Left lung (tissue), 10 donors: ENCODE data around the gene DOCK3. TPM values are rescaled to one million over a fixed set of nuclear protein-coding genes. Genes with fewer than 3 reads are reported as not detected.

Source experiments
- ATAC-seq: fragments of 200-7000 bp; cut with Tn5 transposase; one replicate; pipeline ENCODE4 v1.9.1; 2020; ENCODE audit warnings: moderate library complexity
- DNase-seq, 4 donors: peaks; one replicate each; pipeline ENCODE4 v3.0.0-alpha.2; 2013 to 2020
- H3K27ac ChIP-seq, 2 donors: fragments of 200-600 bp; sonication (generic) in 1 of 2; one replicate each; pipeline versions ENCODE4 v1.5.0 to v1.8.0; 2020 to 2021
- H3K27me3 ChIP-seq, 2 donors: fragments of 200-600 bp; sonication (generic) in 1 of 2; one replicate each; pipeline versions ENCODE4 v1.5.0 to v1.8.0; 2020 to 2021
- H3K36me3 ChIP-seq, 2 donors: fragments of 200-600 bp; sonication (generic) in 1 of 2; one replicate each; pipeline versions ENCODE4 v1.5.0 to v1.8.0; 2020 to 2021
- H3K4me1 ChIP-seq, 2 donors: fragments of 200-600 bp; one replicate each; pipeline ENCODE4 v1.8.0; 2021
- H3K4me3 ChIP-seq, 2 donors: fragments of 200-600 bp; sonication (generic) in 1 of 2; one replicate each; pipeline versions ENCODE4 v1.5.0 to v1.8.0; 2020 to 2021; ENCODE audit warnings: mild to moderate bottlenecking in 1 of 2
- H3K9me3 ChIP-seq, 2 donors: fragments of 200-600 bp; sonication (generic) in 1 of 2; one replicate each; pipeline versions ENCODE4 v1.5.0 to v1.8.0; 2020 to 2021
- intact Hi-C, 2 donors: fragments of 100-400 bp; cut with DNase I; formaldehyde crosslinking; loops; one replicate each; pipeline versions ENCODE4 v1.11.2 to v1.14.2; 2022
- polyA plus RNA-seq, 6 donors: library from polyadenylated mRNA; unstranded; fragments of 120-200 nt; gene quantifications; one replicate each; pipeline ENCODE4 v1.2.1, GENCODE V29; 2013; ENCODE audit not compliant: insufficient read length in 6 of 6
- total RNA-seq, 2 donors: library from RNA; stranded (reverse); fragmentation: NEBNext Ultra II Directional; extraction: Animal tissue kit (Norgen Biotek cat#: 25700); gene quantifications; one replicate each; pipeline ENCODE4 v1.2.1, GENCODE V29; 2021
- TF ChIP-seq, protein P1 (sequence below), 2 donors: fragments of 200-600 bp; sonication (generic) in 1 of 2; IDR thresholded peaks; one replicate each; pipeline versions ENCODE4 v1.5.0 to v1.8.0; 2021; ENCODE audit warnings: antibody characterized with exemption in 2 of 2
- donor health status: DM: no; HTN: yes; CAD: no.
- donor health status: DM: no; HTN: no; CAD: no.

DOCK3 gene
- total and polyA plus RNA-seq, 8 donors: 0.34 to 2.2 (median 1.8) TPM

DNA sequence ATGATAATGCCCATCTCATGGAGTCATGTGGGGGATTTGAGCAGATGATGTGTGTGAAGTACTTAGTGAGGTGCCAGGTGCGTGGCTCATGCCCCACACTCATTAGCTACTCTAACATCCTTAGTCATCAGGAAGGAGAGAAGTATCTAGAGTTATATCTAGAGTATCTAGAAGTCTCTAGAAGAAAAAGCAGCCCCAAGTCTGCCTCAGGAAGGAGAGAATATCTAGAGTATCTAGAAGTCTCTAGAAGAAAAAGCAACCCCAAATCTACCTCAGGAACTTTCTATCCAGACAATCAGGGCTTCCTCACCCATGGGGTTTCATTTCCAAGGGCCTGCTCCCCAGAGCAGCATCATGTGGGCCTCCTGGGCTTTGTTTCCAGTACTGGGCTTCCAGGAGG, 24.7 kb upstream of the DOCK3 start:
- Histone ChIP-seq H3K9me3 (no peaks in the 10 kb centered on the region), H3K27me3 (no peaks in the 10 kb centered on the region), H3K4me1 (no peaks in the 10 kb centered on the region), H3K36me3 (peaks cover 0 to 56% of the 10 kb centered on the region in 2 donors), H3K4me3 (no peak overlapping the region), H3K27ac (no peak overlapping the region)
- DNase-seq (no peak), ATAC-seq (no peak)
- intact Hi-C loops: no loop called here
- TF ChIP-seq, protein P1, sequence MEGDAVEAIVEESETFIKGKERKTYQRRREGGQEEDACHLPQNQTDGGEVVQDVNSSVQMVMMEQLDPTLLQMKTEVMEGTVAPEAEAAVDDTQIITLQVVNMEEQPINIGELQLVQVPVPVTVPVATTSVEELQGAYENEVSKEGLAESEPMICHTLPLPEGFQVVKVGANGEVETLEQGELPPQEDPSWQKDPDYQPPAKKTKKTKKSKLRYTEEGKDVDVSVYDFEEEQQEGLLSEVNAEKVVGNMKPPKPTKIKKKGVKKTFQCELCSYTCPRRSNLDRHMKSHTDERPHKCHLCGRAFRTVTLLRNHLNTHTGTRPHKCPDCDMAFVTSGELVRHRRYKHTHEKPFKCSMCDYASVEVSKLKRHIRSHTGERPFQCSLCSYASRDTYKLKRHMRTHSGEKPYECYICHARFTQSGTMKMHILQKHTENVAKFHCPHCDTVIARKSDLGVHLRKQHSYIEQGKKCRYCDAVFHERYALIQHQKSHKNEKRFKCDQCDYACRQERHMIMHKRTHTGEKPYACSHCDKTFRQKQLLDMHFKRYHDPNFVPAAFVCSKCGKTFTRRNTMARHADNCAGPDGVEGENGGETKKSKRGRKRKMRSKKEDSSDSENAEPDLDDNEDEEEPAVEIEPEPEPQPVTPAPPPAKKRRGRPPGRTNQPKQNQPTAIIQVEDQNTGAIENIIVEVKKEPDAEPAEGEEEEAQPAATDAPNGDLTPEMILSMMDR (IDR thresholded peaks at IDR 0.05): no peak

DNA sequence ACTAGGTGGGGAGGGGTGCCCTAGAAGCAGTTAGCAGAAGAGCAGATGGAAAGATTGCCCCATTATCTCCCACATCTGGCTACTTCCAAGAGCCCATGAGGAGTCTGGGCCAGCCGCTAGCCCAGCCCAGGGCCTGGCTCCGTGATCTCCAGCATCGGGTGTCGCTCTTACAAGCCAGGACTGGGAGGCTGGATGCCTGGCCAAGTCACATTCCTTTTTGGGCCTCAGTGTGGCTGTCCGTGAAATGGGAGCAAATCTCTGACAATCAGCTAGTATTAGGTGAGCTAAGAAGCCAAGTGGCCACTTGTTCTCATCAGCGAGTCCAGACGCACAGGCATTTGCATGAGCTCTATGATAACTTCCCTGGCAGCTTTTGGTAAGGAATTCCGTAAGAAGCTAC, 23.3 kb upstream of the DOCK3 start:
- DNase-seq: no peak
- Histone ChIP-seq H3K4me1 (no peaks in the 10 kb centered on the region), H3K36me3 (peaks cover 0 to 42% of the 10 kb centered on the region in 2 donors), H3K9me3 (no peaks in the 10 kb centered on the region), H3K27ac (no peak overlapping the region), H3K4me3 (no peak overlapping the region), H3K27me3 (no peaks in the 10 kb centered on the region)
- TF ChIP-seq, protein P1 (IDR thresholded peaks at IDR 0.05): no peak
- ATAC-seq: no peak
- intact Hi-C loops: no loop called here

DNA sequence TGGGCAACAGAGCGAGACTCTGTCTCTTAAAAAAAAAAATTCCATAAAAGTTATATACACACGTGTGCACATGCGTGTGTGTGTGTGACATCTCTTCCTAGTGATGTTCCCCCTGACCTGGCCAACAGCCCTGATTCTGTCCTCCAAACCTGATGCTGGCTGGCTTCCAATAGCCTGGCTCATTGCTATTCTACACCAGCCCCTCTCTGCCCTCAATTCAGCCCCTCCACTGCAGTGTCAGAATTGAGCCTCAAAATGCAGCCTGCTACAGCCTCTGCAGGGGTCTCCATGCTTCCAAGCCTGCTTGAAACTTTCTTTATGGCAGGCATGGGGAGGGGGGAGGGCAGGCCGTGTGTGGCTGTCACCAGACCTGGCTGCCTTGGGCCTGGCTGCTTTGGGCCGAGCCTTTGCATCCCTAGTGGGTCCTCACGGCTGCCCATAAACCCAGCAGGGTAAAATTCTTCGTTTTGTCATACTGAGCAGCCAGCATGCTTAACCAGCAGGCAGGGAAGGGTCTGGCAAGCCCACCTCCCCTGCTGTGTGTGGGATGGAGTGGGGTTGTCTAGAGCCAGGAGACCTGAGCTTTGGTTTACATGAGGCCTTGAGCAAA, 22.7 kb upstream of the DOCK3 start:
- no peak for ATAC-seq
- Histone ChIP-seq H3K27me3 (no peaks in the 10 kb centered on the region), H3K9me3 (no peaks in the 10 kb centered on the region), H3K4me3 (no peak overlapping the region), H3K4me1 (no peaks in the 10 kb centered on the region), H3K27ac (no peak overlapping the region), H3K36me3 (peaks cover 0 to 36% of the 10 kb centered on the region in 2 donors)
- no peak for DNase-seq
- intact Hi-C loops: no loop called here
- TF ChIP-seq, protein P1 (IDR thresholded peaks at IDR 0.05): no peak

DNA sequence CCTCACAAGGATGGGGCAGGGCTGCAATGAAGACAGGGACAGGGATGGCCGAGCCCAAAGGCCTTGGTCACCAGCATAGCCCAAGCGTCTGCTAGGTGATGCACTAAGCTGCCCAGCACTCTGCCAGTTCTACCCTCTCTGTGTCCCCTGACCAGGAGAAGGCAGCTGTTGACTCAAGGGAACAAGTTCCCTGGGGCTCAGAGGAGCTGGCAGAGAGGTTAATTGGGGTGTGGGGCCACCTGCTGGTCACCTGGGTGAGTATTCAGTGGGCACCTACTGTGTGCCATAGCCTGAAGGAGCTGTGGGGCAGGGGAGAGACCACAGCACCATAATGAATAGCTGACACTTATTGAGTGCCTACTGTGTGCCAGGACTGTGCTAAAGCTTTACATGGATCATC, 22.0 kb upstream of the DOCK3 start:
- intact Hi-C loops: no loop called here
- Histone ChIP-seq H3K27ac (no peak overlapping the region), H3K4me1 (no peaks in the 10 kb centered on the region), H3K27me3 (no peaks in the 10 kb centered on the region), H3K36me3 (peaks cover 0 to 29% of the 10 kb centered on the region in 2 donors), H3K4me3 (no peak overlapping the region), H3K9me3 (no peaks in the 10 kb centered on the region)
- TF ChIP-seq, protein P1 (IDR thresholded peaks at IDR 0.05): peak; percentile 21 to 56
- DNase-seq (peak in 1 of 4 donors; percentile 44), ATAC-seq (peak; percentile 83)

DNA sequence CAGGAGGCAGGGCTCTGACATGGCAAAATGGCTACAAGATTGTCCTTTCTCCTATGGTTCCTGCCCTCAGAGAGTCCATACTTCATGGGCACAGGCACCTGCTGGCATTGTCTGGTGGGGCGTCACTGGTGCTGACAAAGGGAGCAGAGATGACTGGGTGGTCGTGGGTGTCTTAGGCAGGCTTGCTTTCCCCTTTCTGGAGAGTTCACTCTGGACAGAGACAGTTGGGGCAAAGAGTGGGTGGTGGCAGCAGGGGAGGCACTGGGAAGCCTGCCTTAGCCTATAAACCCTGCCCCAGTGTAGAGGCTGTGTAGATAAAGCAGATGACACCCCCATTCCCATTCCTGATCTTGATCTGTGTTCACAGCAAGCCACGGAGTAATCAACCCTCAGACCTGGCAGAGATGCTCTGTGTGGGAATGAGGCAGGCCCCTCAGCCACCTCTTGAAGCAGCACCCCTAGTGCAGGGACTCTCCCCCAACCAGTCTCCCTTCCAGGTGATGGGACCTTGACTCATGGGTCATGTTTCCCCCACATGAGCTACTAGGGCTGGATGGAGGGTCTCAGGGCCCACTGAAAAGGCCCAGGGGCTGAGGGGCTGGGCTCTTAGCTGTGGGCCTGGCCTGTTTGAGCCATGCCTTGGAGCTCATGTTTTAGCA, 20.7 kb upstream of the DOCK3 start:
- TF ChIP-seq, protein P1 (IDR thresholded peaks at IDR 0.05): no peak
- DNase-seq (no peak), ATAC-seq (no peak)
- Histone ChIP-seq H3K36me3 (peaks cover 0 to 15% of the 10 kb centered on the region in 2 donors), H3K27ac (no peak overlapping the region), H3K4me3 (no peak overlapping the region), H3K4me1 (no peaks in the 10 kb centered on the region), H3K9me3 (no peaks in the 10 kb centered on the region), H3K27me3 (no peaks in the 10 kb centered on the region)
- intact Hi-C loops: no loop called here
